SK-N-SH treated with all-trans-retinoic acid at 6 μM for 48 hours (cell line): ENCODE measurements around the gene SCGB1D1.
"Not testable (repeated sequence)": the region's sequence is repeated elsewhere in the genome, so short reads cannot be mapped to it uniquely, and the experiment has no call there.

ENCODE experiments used
- ARNTL ChIP-seq: fragments of 450-650 bp; formaldehyde crosslinking; IDR thresholded peaks from 2 replicates; pipeline ENCODE4 v1.5.0; 2020; ENCODE audit warnings: low read depth, mild to moderate bottlenecking, moderate library complexity, borderline replicate concordance
- BACH2 ChIP-seq: fragments of 250-450 bp; sonication (Bioruptor Pico); IDR thresholded peaks from 2 replicates; pipeline ENCODE4 v1.9.0; 2021; ENCODE audit warnings: mild to moderate bottlenecking, borderline replicate concordance
- CREB5 ChIP-seq: fragments of 250-450 bp; sonication (Bioruptor Pico); IDR thresholded peaks from 2 replicates; pipeline ENCODE4 v1.5.1; 2020; ENCODE audit warnings: low read depth, mild to moderate bottlenecking, moderate library complexity
- CSDC2 ChIP-seq: fragments of 250-450 bp; sonication (Bioruptor Pico); IDR thresholded peaks from 2 replicates; pipeline ENCODE4 v1.5.0; 2020; ENCODE audit warnings: mild to moderate bottlenecking, moderate library complexity
- CSRNP3 ChIP-seq: fragments of 250-450 bp; sonication (Bioruptor Pico); IDR thresholded peaks from 2 replicates; pipeline ENCODE4 v1.5.1; 2021; ENCODE audit warnings: mild to moderate bottlenecking, moderate library complexity
- ISL1 ChIP-seq: fragments of 250-450 bp; sonication (Bioruptor Pico); IDR thresholded peaks from 2 replicates; pipeline ENCODE4 v2.1.2; 2022; ENCODE audit warnings: mild to moderate bottlenecking, moderate library complexity
- PATZ1 ChIP-seq: fragments of 250-450 bp; sonication (Bioruptor Pico); IDR thresholded peaks from 2 replicates; pipeline ENCODE4 v1.8.0; 2020; ENCODE audit warnings: mild to moderate bottlenecking, moderate library complexity, borderline replicate concordance
- RARB ChIP-seq: fragments of 250-450 bp; sonication (Bioruptor Pico); IDR thresholded peaks from 2 replicates; pipeline ENCODE4 v1.8.0; 2021; ENCODE audit warnings: mild to moderate bottlenecking, moderate library complexity
- TCF4 ChIP-seq: fragments of 250-450 bp; sonication (Bioruptor Pico); IDR thresholded peaks from 2 replicates; pipeline ENCODE4 v1.8.0; 2021; ENCODE audit warnings: mild to moderate bottlenecking, moderate library complexity, borderline replicate concordance
- ZFP30 ChIP-seq: fragments of 450-650 bp; formaldehyde crosslinking; IDR thresholded peaks from 2 replicates; pipeline ENCODE4 v1.5.0; 2022; ENCODE audit warnings: mild to moderate bottlenecking, moderate library complexity
- ZNF565 ChIP-seq: fragments of 450-650 bp; formaldehyde crosslinking; conservative IDR thresholded peaks from 2 replicates; pipeline ENCODE4 v1.5.0; 2020; ENCODE audit warnings: low read depth, mild to moderate bottlenecking, moderate library complexity

- TF ChIP-seq CSRNP3 (CRISPR knock-in tag); BACH2 (CRISPR knock-in tag); CSDC2 (CRISPR knock-in tag); TCF4 (CRISPR knock-in tag); CREB5 (CRISPR knock-in tag); ISL1 (CRISPR knock-in tag); ARNTL (CRISPR knock-in tag); ZFP30 (CRISPR knock-in tag); PATZ1 (CRISPR knock-in tag); RARB; ZNF565: not testable (repeated sequence)
Measured at GRCh38 chr11:62197400-62197799, 7.4 kb downstream of the SCGB1D1 start.
